ENCODE data around the gene ADAR.
"Not testable (repeated sequence)": the region's sequence is repeated elsewhere in the genome, so short reads cannot be mapped to it uniquely, and the experiment has no call there.

- TF ChIP-seq CTCF (IDR thresholded peaks at IDR 0.05; ENCODE audit: insufficient read depth, low read depth, low read length); EZH2 (IDR thresholded peaks at IDR 0.05; ENCODE audit: insufficient read depth, low read length): not testable (repeated sequence)
These were observed 36.7 kb upstream of the ADAR start for GRCh38 chr1:154644724-154645123.
